Left colon (tissue), 2 donors: ENCODE measurements around the gene SMAD7. TPM values are rescaled to one million over a fixed set of nuclear protein-coding genes. Genes with fewer than 3 reads are reported as not detected.
A peak's percentile ranks its signal among the peaks of the same experiment; 100 is the strongest.

Source experiments
- ATAC-seq: fragments of 200-7000 bp; cut with Tn5 transposase; one replicate; pipeline ENCODE4 v1.9.1; 2020; ENCODE audit warnings: mild to moderate bottlenecking, moderate library complexity
- DNase-seq, 2 donors: peaks; one replicate each; pipeline ENCODE4 v3.0.0-alpha.2; 2020
- intact Hi-C, 2 donors: fragments of 100-400 bp; cut with DNase I in 1 of 2; cut with micrococcal nuclease in 1 of 2; formaldehyde crosslinking; loops; one replicate each; pipeline versions ENCODE4 v1.11.2 to v1.14.0; 2022; cut with DNase I, micrococcal nuclease
- total RNA-seq, 2 donors: library from RNA; stranded (reverse); fragmentation: NEBNext Ultra II Directional; extraction: Animal tissue kit (Norgen Biotek cat#: 25700); gene quantifications; one replicate each; pipeline ENCODE4 v1.2.1, GENCODE V29; 2021
- donor health status: DM: no; HTN: no; CAD: no.
- donor health status: DM: yes; HTN: yes; CAD: no.

SMAD7 gene
- total RNA-seq, 2 donors from 2014 or later, result 36.4 to 50.0 TPM

- no peak for ATAC-seq
- intact Hi-C loops, result no loop called here
- no peak for DNase-seq
These were observed 45.3 kb downstream of the SMAD7 start for GRCh38 chr18:48905513-48905912.

- no peak for ATAC-seq
- intact Hi-C loops, result no loop called here
- DNase-seq, result no peak
These were observed 45.8 kb downstream of the SMAD7 start for GRCh38 chr18:48904847-48905394.

- DNase-seq (no peak), ATAC-seq (no peak)
- intact Hi-C loops, result no loop called here
These were observed 46.7 kb downstream of the SMAD7 start for GRCh38 chr18:48904091-48904490.

GRCh38 chr18:48902856-48903601 lies 47.7 kb downstream of the SMAD7 start:
- DNase-seq (no peak), ATAC-seq (no peak)
- intact Hi-C loops, result no loop called here

- DNase-seq (peak; percentile 79 to 81), ATAC-seq (peak; percentile 92)
- intact Hi-C loops, result no loop called here
These were observed 48.5 kb downstream of the SMAD7 start for GRCh38 chr18:48902023-48902855.

GRCh38 chr18:48901145-48902022 lies 49.4 kb downstream of the SMAD7 start:
- intact Hi-C loops, result no loop called here
- DNase-seq (no peak), ATAC-seq (no peak)

- no peak for DNase-seq
- intact Hi-C loops, result no loop called here
- no peak for ATAC-seq
These were observed 50.3 kb downstream of the SMAD7 start for GRCh38 chr18:48900469-48900868.

- no peak for ATAC-seq
- intact Hi-C loops, result no loop called here
- DNase-seq, result no peak
These were observed 51.1 kb downstream of the SMAD7 start for GRCh38 chr18:48899558-48900174.

- no peak for DNase-seq
- intact Hi-C loops, result no loop called here
- ATAC-seq, result no peak
These were observed 52.2 kb downstream of the SMAD7 start for GRCh38 chr18:48898521-48898920.

- DNase-seq (no peak), ATAC-seq (no peak)
- intact Hi-C loops, result no loop called here
These were observed 53.2 kb downstream of the SMAD7 start for GRCh38 chr18:48897531-48897930.

GRCh38 chr18:48896875-48897511 lies 53.8 kb downstream of the SMAD7 start:
- intact Hi-C loops, result no loop called here
- peak; percentile 60 to 66 for DNase-seq
- ATAC-seq, result peak; percentile 5

GRCh38 chr18:48896326-48896874 lies 54.4 kb downstream of the SMAD7 start:
- DNase-seq (no peak), ATAC-seq (no peak)
- intact Hi-C loops, result no loop called here

- ATAC-seq, result no peak
- DNase-seq, result no peak
- intact Hi-C loops, result no loop called here
These were observed 55.9 kb downstream of the SMAD7 start for GRCh38 chr18:48894799-48895346.

- DNase-seq (peak; percentile 77 to 84), ATAC-seq (peak; percentile 98)
- intact Hi-C loops, result no loop called here
These were observed 56.9 kb downstream of the SMAD7 start for GRCh38 chr18:48893608-48894600.

- intact Hi-C loops, result no loop called here
- ATAC-seq (no peak), DNase-seq (no peak)
These were observed 57.6 kb downstream of the SMAD7 start for GRCh38 chr18:48893061-48893607.
